Stimulated activated CD8-positive, alpha-beta memory T cell treated with anti-CD3 and anti-CD28 coated beads, Interleukin-7, amount 100 ng/mL, for 4 hours (primary cell): Measurements from ENCODE around the gene PDSS2.

Source experiments
- DNase-seq, 2 donors: peaks; one replicate each; pipeline ENCODE4 v3.0.0-alpha.2; 2020; ENCODE audit warnings: low read depth in 2 of 2

Gene PDSS2

GRCh38 chr6:107361753-107362604 lies 97.4 kb downstream of the PDSS2 start:
- DNase-seq: no peak

GRCh38 chr6:107360476-107360875 lies 98.9 kb downstream of the PDSS2 start:
- no peak for DNase-seq

- no peak for DNase-seq
Measured at GRCh38 chr6:107357842-107358241, 101.5 kb downstream of the PDSS2 start.

- DNase-seq: no peak
Measured at GRCh38 chr6:107357031-107357430, 102.3 kb downstream of the PDSS2 start.

- no peak for DNase-seq
Measured at GRCh38 chr6:107355659-107356058, 103.7 kb downstream of the PDSS2 start.

DNA sequence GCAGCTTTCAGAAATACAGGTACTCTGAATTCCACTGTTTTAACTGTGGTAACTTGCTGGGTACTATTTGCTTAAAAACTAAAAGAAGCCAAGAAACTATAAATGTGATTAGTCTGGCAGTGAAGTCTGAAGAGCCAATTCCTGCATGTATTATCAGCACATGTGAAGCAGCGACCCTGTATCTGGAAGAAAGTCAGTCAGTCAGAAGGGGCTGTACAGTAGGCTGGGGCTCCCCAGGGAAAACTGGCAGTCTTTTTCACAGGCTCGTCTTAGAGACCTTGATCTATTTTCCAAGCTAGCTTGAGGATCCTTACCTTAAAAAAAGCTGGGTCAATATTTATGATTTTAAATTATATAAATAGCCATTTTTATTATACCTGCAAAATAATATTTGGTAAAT lies 104.9 kb downstream of the PDSS2 start:
- DNase-seq: no peak

GRCh38 chr6:107353773-107354382 lies 105.5 kb downstream of the PDSS2 start:
- DNase-seq: no peak

- DNase-seq: no peak
Measured at GRCh38 chr6:107348224-107348623, 111.1 kb downstream of the PDSS2 start.

- no peak for DNase-seq
Measured at GRCh38 chr6:107345393-107345792, 114.0 kb downstream of the PDSS2 start.

DNA sequence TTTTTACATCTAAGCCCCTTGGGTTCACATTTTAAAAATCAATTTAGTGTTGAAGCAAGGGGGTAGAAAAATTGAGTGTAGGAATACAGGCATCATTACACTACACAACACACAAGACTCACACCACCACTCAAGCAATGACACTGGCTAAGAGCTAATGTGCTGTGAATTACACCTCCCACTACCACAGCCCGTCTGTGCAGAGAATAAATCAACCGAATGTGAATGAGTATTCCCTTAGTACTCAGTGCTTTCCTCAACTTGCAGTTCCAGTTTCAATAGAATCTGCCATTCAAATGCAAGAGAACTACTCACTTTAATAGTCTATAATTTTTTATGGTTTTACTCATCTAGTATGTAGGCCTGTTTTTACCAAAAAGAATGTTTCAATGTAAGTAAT lies 114.4 kb downstream of the PDSS2 start:
- DNase-seq: no peak

- no peak for DNase-seq
Measured at GRCh38 chr6:107344383-107344782, 115.0 kb downstream of the PDSS2 start.

DNA sequence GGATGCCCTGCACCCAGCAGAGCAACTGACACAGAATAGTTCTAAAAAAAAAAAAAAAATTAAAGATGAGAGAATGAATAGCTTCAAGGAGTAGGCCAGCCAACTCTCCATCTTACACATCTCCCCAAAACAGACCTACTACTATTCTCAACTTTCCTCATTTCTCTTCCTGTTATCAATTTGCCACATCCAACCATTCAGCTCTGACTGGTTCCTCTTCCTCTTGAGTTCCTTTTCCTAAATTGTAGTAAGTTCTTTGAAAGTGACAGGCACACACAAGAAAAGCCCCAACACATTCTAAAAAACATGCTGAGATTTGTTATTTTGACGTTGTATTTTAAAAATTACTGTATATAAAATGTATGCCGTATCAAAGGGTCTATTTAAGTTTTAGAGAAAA lies 117.2 kb downstream of the PDSS2 start:
- no peak for DNase-seq

- DNase-seq: no peak
Measured at GRCh38 chr6:107340881-107341280, 118.5 kb downstream of the PDSS2 start.

DNA sequence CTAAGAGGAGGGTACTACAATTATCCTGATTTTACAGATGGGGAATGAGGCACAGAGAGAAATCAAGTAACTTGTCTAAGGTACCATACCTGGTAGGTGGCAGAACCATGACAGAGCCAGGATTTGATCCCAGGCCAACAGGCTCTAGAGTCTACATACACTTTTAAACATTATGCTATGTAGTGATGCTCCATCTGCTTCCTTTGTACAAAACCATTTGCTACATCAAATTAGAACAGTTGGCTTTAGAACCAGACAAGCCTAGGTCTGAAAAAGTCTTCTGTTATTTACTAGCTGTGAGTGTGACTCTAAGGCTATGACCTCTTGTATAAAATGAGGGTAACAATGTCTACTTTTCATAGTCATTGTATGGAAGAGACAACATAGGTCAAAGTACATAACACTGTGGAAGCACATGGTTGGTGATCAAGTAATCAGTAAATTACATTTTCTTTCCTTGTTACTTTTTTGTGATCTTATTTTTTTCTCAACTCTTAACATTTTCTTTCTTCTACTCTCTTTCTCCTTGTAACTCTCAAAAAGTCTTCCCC lies 122.1 kb downstream of the PDSS2 start:
- no peak for DNase-seq

- no peak for DNase-seq
Measured at GRCh38 chr6:107334026-107334425, 125.3 kb downstream of the PDSS2 start.

DNA sequence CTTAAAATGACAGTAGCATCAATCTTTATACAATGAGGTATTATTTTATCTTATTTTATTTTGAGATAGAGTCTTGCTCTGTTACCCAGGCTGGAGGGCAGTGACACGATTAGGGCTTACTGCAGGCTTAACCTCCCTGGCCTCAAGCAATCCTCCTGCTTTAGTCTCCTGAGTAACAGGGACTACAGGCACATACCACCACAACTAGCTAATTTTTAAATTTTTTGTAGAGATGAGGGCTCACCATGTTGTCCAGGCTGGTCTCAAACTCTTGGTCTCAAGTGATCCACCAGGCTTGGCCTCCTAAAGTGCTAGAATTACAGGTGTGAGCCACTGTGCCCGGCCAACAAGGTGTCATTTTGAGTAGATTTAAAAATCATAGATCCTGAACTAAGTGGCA lies 125.9 kb downstream of the PDSS2 start:
- no peak for DNase-seq

DNA sequence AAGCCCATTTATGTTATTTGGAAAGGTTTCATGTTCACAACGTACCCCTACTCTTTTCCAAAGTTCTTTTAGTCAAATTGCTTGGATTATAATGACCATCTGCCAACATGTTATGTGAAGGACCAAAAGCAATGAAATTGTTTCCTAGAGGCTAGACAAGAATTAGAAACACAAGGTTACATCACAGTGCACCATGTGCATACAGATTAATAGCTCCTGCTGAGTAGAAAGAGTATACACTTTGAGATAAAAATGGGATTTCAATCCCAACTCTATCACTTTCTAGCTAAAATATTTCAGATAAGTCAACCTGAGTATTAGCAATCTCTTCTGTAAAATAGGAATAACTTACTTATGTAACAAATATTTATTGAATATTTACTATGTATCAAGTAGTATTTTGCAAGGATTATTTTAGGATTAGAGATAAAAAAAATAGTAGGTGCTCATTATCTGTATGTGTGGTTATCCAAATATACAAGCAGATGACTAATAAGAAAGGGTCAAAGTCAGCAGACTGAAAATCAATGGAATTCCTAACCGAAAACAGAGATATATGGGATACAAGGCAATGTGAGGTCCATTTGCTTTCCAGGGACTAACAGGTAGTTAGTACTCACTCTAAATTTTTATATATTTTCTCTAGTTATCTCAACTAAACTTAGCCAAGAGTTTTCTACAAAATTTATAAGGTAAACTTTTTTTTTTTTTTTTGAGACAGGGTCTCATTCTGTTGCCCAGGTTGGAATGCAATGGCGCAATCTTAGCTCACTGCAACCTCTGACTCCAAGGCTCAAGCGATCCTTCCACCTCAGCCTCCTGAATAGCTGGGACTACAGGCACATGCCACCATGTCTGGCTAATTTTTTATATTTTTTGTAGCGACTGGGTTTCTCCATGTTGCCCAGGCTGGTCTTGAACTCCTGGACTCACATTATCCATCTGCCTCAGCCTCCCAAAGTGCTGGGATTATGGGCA lies 127.7 kb downstream of the PDSS2 start:
- DNase-seq: no peak

DNA sequence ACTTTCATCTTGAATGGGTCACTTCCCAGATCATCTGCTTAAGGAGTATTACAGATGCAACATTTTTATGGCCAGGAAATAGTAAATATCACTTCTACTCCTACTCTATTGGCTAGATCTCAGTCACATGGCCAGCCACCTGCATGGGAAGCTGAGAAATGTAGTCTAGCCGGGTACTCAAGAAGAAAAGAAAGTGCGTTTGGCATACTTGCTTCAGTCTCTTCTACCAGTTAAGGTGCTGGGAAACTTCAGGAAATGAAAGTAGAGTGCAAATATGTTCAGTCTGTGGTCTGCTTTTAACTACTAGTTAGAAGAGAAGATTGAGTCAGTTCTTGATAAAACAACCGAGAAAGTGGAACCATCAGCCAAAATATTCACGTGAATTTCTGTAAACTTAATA lies 129.2 kb downstream of the PDSS2 start:
- no peak for DNase-seq

DNA sequence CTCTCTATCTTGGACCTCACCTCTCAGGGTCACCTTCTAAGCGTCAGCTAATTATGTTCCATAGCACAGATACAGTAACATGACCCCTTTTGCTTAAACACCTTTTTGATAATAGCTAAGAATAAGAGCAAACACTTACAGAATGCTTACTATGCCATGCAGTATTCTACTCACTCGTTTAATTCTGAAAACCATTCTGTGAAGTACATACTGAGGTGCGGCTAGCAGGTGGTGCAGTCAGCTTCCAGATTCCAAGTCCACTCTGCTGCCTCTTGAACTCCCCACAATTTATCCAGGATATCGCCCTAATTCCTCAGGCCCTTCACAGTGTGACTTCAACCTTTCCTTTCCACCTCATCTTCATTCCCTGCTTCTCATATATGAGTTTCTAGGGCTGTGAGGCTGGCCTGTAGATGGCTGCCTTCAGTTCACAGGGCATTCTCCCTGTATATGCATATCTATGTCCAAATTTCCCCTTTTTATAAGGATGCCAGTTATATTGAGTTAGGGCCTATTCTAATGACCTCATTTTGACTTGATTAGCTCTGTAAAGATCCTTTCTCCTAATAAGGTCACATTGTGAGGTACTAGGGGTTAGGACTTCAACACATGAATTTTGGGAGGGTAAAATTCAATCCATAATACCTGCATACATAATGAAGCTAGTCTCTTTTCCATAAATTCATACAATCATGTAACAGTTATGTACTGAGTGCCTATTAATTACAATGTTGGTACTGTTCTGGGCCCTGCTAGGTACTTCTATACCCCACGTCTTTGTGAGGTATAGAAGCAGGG lies 130.1 kb downstream of the PDSS2 start:
- no peak for DNase-seq

DNA sequence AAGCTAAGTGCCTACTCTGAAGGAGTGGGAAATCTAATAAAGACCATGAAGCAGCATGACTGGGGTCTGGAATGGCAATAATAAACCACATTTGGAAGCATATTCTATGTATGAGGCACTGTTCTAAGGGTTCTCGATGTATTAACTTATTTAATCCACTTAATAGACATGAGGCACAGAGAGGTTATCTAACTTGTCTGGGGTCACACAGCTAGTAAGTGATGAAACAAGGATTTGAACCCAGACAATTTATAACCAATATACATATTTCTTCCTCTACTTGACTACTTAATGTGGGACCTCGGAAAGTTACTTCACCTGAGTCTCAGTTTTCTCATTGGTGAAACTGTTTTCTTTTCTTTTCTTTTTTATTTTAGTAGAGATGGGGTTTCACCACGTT lies 131.3 kb downstream of the PDSS2 start:
- no peak for DNase-seq

DNA sequence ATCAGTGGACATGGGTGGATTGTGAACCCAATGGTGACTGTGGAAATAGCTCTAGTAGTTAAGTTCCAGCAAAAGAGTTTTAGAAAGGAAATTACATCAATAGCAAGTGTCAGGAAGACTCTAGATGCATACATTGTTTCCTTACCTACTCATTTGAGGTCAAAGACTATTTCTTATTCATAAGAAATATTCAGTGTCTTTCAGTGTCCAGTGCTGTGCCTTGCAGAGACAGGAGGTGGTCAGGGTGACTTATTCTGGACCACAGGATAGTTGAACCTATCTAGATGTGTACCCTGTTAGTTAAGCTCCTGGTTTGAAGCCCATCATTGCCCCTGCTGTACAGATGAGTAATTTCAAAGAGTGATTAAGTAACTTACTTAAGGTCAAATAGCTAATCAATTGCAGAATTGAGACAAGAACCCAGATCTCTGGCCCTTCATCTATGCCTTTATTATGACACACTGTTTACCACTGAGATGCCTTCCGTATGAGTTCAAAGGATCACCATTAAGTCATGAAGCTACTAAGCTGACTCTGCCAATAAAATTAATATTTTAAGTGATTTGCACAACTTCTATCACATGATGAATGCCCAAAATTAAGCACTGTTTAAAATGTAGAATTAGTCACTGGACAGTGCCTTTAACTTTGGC lies 136.1 kb downstream of the PDSS2 start:
- DNase-seq: no peak
